SK-N-DZ (cell line): ENCODE results near the gene ERAS.
"Not testable (repeated sequence)": the region's sequence is repeated elsewhere in the genome, so short reads cannot be mapped to it uniquely, and the experiment has no call there.

Source experiments
- DNase-seq: peaks from one replicate; pipeline ENCODE4 v3.0.0-alpha.2; 2015; ENCODE audit warnings: low spot score
- small RNA-seq, 2 experiments: library from RNA; depleted of rRNA; stranded (forward); fragments of <200 nt; gene quantifications; one replicate each; pipeline ENCODE3, GENCODE V24; 2014

The ERAS gene

GRCh38 chrX:48831136-48831908 lies 5.0 kb downstream of the ERAS start:
- DNase-seq = no peak

GRCh38 chrX:48831909-48832291 lies 5.6 kb downstream of the ERAS start:
- no peak for DNase-seq

GRCh38 chrX:48833542-48834138 lies 7.3 kb downstream of the ERAS start:
- DNase-seq = peak; percentile 5

- peak; percentile 24 for DNase-seq
These were observed 8.0 kb downstream of the ERAS start for GRCh38 chrX:48834383-48834709.

GRCh38 chrX:48835524-48836329 lies 9.4 kb downstream of the ERAS start, which contains the start of gene PCSK1N:
TSS of gene PCSK1N (minus strand) at chrX:48835610. CDS start at chrX:48835532, 78 bp downstream.
- peak; percentile 58 for DNase-seq

- no peak for DNase-seq
These were observed 13.4 kb downstream of the ERAS start for GRCh38 chrX:48839686-48840085.

- no peak for DNase-seq
These were observed 22.5 kb downstream of the ERAS start for GRCh38 chrX:48848847-48849246.

GRCh38 chrX:48852857-48853256 lies 26.5 kb downstream of the ERAS start:
- DNase-seq = no peak

GRCh38 chrX:48853494-48853893 lies 27.2 kb downstream of the ERAS start:
- not testable (repeated sequence) for DNase-seq

GRCh38 chrX:48854121-48854804 lies 27.9 kb downstream of the ERAS start:
- not testable (repeated sequence) for DNase-seq

- DNase-seq = no peak
These were observed 28.6 kb downstream of the ERAS start for GRCh38 chrX:48854898-48855297.

- DNase-seq = no peak
These were observed 37.9 kb downstream of the ERAS start for GRCh38 chrX:48864210-48864609.

- not testable (repeated sequence) for DNase-seq
These were observed 45.7 kb downstream of the ERAS start for GRCh38 chrX:48872017-48872416.

- DNase-seq = not testable (repeated sequence)
These were observed 50.6 kb downstream of the ERAS start for GRCh38 chrX:48876944-48877343.

Small RNA genes lying within 50 kb of the gene (small RNA-seq; reads per million reads assigned to genes)
- gene RNU6-29P = 0.03 to 0.04 reads per million in 2 experiments
